ENCODE measurements around the gene DEPDC7. TPM values are rescaled to one million over a fixed set of nuclear protein-coding genes. Genes with fewer than 3 reads are reported as not detected.

The DEPDC7 gene
- total and polyA plus RNA-seq, 2 experiments from 2014 or later, result 8.6 to 10.9 TPM

DNA sequence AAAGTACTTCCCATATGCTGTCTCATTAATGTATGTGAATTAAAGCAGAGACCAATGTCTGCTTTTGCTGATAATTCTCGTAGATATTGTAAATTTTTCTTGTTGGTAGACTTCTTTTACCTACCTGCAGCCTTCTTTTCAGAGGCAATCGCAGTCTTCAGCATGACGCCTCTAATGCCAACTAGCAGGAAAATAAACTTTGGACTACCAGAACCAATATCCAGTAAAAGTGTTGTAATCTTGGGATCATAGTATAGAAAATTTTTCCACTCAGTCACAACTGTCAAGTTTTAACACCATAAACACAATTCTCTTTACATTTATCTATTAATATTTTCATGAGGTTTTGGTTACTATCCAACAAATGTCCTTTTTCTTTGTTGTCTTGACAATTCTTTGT, 2.3 kb downstream of the DEPDC7 start:
- Histone ChIP-seq H3K79me2 (replicated peaks; ENCODE audit: insufficient read depth) (no peaks in the 10 kb centered on the region), H3K27ac (ENCODE audit: low read depth) (no peak overlapping the region), H3F3A (replicated peaks; ENCODE audit: low read depth) (peaks cover 4% of the 10 kb centered on the region; the same call in 1 of the 2 replicates), H3K4me2 (0 out of 2 replicates have a peak overlapping the region, but pooled peaks have one; percentile 95), H3K4me1 (ENCODE audit: insufficient read depth) (peaks cover 16% of the 10 kb centered on the region), H3K4me3 (no peak overlapping the region), H3K9me2 (ENCODE audit: insufficient read depth) (no peaks in the 10 kb centered on the region), H4K20me1 (replicated peaks; ENCODE audit: insufficient read depth) (no peaks in the 10 kb centered on the region), H3K36me3 (ENCODE audit: insufficient read depth) (no peaks in the 10 kb centered on the region), H2AFZ (no peak overlapping the region), H3K27me3 (ENCODE audit: insufficient read depth) (peaks cover 11% of the 10 kb centered on the region)
- Mint-ChIP-seq H3K9me3 (no peaks in the 10 kb centered on the region), H3K36me3 (ENCODE audit: low read depth) (no peaks in the 10 kb centered on the region), H3K4me1 (peaks cover 17% of the 10 kb centered on the region; the same call in 2 of the 3 replicates), H3K4me3 (no peak overlapping the region), H3K27ac (no peak overlapping the region), H3K27me3 (ENCODE audit: insufficient read depth, low read depth, poor library complexity) (peaks cover 16% of the 10 kb centered on the region)
- no peak for ATAC-seq
- no peak for TF ChIP-seq EZH2 (IDR thresholded peaks at IDR 0.05; ENCODE audit: low read depth, unreplicated experiment)
- TF ChIP-seq REST (IDR thresholded peaks at IDR 0.05; ENCODE audit: unreplicated experiment), result no peak
- no peak for TF ChIP-seq ZNF114 (CRISPR knock-in tag; IDR thresholded peaks at IDR 0.05)
- no peak for TF ChIP-seq EZH2phosphoT487 (IDR thresholded peaks at IDR 0.05; ENCODE audit: unreplicated experiment)
- no peak for TF ChIP-seq ZNF331 (CRISPR knock-in tag; IDR thresholded peaks at IDR 0.05; ENCODE audit: low read depth)
- TF ChIP-seq JUNB (IDR thresholded peaks at IDR 0.05; ENCODE audit: unreplicated experiment), result no peak
- TF ChIP-seq, protein P1, sequence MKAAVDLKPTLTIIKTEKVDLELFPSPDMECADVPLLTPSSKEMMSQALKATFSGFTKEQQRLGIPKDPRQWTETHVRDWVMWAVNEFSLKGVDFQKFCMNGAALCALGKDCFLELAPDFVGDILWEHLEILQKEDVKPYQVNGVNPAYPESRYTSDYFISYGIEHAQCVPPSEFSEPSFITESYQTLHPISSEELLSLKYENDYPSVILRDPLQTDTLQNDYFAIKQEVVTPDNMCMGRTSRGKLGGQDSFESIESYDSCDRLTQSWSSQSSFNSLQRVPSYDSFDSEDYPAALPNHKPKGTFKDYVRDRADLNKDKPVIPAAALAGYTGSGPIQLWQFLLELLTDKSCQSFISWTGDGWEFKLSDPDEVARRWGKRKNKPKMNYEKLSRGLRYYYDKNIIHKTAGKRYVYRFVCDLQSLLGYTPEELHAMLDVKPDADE (IDR thresholded peaks at IDR 0.05), result no peak
- TF ChIP-seq CREB1 (CRISPR knock-in tag; IDR thresholded peaks at IDR 0.05; ENCODE audit: low read depth), result no peak
- no peak for TF ChIP-seq NANOG (IDR thresholded peaks at IDR 0.05; ENCODE audit: borderline replicate concordance)
- no peak for TF ChIP-seq POLR2AphosphoS5 (IDR thresholded peaks at IDR 0.05; ENCODE audit: low read depth)
- TF ChIP-seq, protein P2, sequence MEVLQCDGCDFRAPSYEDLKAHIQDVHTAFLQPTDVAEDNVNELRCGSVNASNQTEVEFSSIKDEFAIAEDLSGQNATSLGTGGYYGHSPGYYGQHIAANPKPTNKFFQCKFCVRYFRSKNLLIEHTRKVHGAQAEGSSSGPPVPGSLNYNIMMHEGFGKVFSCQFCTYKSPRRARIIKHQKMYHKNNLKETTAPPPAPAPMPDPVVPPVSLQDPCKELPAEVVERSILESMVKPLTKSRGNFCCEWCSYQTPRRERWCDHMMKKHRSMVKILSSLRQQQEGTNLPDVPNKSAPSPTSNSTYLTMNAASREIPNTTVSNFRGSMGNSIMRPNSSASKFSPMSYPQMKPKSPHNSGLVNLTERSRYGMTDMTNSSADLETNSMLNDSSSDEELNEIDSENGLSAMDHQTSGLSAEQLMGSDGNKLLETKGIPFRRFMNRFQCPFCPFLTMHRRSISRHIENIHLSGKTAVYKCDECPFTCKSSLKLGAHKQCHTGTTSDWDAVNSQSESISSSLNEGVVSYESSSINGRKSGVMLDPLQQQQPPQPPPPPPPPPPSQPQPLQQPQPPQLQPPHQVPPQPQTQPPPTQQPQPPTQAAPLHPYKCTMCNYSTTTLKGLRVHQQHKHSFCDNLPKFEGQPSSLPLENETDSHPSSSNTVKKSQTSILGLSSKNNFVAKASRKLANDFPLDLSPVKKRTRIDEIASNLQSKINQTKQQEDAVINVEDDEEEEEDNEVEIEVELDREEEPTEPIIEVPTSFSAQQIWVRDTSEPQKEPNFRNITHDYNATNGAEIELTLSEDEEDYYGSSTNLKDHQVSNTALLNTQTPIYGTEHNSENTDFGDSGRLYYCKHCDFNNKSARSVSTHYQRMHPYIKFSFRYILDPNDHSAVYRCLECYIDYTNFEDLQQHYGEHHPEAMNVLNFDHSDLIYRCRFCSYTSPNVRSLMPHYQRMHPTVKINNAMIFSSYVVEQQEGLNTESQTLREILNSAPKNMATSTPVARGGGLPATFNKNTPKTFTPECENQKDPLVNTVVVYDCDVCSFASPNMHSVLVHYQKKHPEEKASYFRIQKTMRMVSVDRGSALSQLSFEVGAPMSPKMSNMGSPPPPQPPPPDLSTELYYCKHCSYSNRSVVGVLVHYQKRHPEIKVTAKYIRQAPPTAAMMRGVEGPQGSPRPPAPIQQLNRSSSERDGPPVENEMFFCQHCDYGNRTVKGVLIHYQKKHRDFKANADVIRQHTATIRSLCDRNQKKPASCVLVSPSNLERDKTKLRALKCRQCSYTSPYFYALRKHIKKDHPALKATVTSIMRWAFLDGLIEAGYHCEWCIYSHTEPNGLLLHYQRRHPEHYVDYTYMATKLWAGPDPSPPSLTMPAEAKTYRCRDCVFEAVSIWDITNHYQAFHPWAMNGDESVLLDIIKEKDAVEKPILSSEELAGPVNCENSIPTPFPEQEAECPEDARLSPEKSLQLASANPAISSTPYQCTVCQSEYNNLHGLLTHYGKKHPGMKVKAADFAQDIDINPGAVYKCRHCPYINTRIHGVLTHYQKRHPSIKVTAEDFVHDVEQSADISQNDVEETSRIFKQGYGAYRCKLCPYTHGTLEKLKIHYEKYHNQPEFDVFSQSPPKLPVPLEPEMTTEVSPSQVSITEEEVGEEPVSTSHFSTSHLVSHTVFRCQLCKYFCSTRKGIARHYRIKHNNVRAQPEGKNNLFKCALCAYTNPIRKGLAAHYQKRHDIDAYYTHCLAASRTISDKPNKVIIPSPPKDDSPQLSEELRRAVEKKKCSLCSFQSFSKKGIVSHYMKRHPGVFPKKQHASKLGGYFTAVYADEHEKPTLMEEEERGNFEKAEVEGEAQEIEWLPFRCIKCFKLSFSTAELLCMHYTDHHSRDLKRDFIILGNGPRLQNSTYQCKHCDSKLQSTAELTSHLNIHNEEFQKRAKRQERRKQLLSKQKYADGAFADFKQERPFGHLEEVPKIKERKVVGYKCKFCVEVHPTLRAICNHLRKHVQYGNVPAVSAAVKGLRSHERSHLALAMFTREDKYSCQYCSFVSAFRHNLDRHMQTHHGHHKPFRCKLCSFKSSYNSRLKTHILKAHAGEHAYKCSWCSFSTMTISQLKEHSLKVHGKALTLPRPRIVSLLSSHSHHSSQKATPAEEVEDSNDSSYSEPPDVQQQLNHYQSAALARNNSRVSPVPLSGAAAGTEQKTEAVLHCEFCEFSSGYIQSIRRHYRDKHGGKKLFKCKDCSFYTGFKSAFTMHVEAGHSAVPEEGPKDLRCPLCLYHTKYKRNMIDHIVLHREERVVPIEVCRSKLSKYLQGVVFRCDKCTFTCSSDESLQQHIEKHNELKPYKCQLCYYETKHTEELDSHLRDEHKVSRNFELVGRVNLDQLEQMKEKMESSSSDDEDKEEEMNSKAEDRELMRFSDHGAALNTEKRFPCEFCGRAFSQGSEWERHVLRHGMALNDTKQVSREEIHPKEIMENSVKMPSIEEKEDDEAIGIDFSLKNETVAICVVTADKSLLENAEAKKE (CRISPR knock-in tag; IDR thresholded peaks at IDR 0.05), result no peak
- TF ChIP-seq STAT1 (IDR thresholded peaks at IDR 0.05; ENCODE audit: unreplicated experiment), result no peak
- TF ChIP-seq, protein P3, sequence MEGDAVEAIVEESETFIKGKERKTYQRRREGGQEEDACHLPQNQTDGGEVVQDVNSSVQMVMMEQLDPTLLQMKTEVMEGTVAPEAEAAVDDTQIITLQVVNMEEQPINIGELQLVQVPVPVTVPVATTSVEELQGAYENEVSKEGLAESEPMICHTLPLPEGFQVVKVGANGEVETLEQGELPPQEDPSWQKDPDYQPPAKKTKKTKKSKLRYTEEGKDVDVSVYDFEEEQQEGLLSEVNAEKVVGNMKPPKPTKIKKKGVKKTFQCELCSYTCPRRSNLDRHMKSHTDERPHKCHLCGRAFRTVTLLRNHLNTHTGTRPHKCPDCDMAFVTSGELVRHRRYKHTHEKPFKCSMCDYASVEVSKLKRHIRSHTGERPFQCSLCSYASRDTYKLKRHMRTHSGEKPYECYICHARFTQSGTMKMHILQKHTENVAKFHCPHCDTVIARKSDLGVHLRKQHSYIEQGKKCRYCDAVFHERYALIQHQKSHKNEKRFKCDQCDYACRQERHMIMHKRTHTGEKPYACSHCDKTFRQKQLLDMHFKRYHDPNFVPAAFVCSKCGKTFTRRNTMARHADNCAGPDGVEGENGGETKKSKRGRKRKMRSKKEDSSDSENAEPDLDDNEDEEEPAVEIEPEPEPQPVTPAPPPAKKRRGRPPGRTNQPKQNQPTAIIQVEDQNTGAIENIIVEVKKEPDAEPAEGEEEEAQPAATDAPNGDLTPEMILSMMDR (conservative IDR thresholded peaks at IDR 0.05; ENCODE audit: low read depth in 2 of 2), result no peak
- DNase-seq (ENCODE audit: low spot score), result no peak
